GM21515 (cell line): ENCODE results near the gene ERG.

Experiments
- ATAC-seq: cut with Tn5 transposase; IDR thresholded peaks from one replicate; pipeline ENCODE4 v1.9.1; 2021; ENCODE audit not compliant: unreplicated experiment

The ERG gene

GRCh38 chr21:38396325-38396724, 102.0 kb downstream of the ERG start:
- ATAC-seq = no peak

- no peak for ATAC-seq
Observed at GRCh38 chr21:38395581-38395980, 102.7 kb downstream of the ERG start.

DNA sequence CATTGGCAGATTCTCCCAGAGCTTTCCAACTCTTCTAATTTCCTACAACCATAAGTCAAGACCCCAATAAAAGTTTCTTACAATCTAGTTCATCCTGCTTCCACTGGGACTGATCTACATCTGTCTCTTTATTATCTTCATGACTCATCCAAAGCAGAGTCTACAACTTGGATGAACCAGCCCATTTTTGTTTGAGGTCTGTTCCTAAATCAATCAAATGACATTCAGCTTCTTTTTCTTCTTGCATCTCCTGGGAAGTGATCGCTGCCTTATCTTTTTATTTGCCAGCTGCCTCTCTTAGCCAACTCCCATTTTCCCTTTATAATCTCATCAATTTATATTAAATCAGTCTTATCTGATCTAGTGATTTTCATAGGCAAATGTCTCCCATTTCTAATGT, 105.6 kb downstream of the ERG start:
- no peak for ATAC-seq

DNA sequence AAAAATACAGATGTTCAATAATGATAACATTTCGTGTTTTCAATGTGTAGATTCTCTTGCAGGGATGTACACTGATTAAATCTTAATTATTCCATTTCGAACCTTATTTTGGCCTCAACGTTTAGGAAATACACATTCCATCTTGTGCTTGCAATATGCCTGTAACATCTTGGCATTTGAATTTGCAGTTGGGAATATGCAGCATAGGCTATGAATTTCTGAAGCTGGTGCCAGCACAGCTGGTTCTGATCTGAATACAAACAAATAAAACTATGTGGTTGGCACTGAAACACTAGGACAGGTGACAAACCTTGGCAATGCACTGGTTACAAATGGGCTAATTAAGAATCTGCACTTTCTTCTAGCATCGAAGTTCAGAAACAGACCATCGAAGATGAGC, 108.4 kb downstream of the ERG start:
- no peak for ATAC-seq

GRCh38 chr21:38389354-38389676, 109.0 kb downstream of the ERG start:
- no peak for ATAC-seq

- ATAC-seq = no peak
Observed at GRCh38 chr21:38388647-38389353, 109.5 kb downstream of the ERG start.

- ATAC-seq = no peak
Observed at GRCh38 chr21:38388203-38388602, 110.1 kb downstream of the ERG start.

GRCh38 chr21:38386967-38387366, 111.3 kb downstream of the ERG start:
- no peak for ATAC-seq

GRCh38 chr21:38385427-38386175, 112.7 kb downstream of the ERG start:
- ATAC-seq = no peak

GRCh38 chr21:38384675-38385426, 113.4 kb downstream of the ERG start:
- ATAC-seq = no peak

DNA sequence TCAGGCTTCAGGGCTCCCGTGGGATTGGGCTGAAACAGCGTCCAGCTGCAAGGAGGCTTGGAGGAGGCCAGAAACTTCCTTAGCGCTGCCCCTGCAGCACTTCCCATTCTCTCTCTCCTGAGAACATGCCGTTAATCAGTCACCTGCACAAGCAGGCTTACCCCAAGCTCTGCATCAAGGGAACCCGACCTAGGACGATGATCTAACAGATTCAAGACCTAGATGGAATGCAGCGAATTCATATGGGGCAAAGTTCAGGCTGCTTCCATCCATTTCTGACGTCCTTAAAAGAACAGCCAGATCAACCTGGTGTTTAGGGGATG, 114.1 kb downstream of the ERG start:
- ATAC-seq = no peak

DNA sequence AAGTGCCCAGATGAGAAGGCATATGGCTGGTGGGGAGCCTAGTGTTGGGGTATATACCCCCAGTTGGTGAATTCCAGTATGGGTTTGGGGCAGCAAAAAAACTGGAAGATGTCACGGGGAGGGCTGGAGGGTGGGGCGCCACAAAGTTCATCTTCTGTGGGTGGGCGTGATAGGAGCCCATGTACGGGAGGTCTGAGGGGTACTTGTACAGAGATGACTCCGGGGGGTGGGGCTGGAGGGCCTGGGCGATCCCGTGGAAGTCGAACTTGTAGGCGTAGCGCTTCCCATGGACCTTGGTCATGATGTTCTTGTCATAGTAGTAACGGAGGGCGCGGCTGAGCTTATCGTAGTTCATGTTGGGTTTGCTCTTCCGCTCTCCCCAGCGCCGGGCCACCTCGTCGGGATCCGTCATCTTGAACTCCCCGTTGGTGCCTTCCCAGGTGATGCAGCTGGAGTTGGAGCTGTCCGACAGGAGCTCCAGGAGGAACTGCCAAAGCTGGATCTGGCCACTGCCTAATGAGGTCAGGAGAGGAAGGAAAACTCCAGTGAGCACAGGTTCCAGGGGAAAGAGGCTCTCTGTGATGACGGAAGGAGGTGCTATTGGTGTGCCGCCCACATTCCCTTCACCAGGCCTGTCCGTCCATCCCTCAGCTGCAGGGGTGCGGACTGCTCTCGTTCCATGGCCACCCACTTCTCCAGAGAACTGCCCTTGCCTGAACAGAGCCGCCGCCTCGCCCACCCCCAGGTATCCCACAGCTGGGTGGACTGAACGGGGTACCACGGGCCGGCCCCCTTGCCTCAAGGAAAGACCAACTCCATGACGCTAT, 114.7 kb downstream of the ERG start:
- no peak for ATAC-seq

DNA sequence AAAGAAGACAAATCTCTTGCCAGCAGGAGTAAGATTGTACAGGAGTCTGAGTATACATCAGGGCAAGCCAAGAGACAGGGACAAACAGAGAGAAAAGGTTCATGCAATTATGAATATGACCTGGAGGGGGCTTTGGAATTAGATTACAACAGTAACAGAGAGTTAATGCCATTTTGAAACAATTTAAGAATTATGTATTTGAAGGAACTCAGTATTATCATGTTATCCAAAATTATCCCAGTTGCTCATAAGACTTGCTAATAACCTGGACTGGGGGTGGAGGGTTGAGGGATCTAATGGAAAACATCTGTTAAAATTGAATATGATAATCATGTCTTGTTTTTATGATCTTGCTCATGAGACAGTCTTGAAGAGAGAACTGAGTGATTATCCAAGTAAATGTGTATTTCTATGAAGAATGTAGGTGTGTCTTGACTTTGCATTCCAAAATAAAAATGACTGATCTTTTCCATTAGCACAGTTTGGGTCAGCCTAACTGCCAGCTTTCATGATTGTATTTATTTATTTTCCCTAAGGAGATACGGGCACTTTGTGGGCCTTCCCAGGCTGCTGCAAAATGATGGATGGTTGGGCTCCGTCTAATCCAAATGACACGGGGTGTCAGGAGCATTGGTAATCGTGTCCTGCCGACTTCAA, 117.7 kb downstream of the ERG start:
- ATAC-seq = no peak

GRCh38 chr21:38379147-38379546, 119.1 kb downstream of the ERG start:
- ATAC-seq = no peak

GRCh38 chr21:38377165-38378088, 120.8 kb downstream of the ERG start:
- ATAC-seq = no peak

DNA sequence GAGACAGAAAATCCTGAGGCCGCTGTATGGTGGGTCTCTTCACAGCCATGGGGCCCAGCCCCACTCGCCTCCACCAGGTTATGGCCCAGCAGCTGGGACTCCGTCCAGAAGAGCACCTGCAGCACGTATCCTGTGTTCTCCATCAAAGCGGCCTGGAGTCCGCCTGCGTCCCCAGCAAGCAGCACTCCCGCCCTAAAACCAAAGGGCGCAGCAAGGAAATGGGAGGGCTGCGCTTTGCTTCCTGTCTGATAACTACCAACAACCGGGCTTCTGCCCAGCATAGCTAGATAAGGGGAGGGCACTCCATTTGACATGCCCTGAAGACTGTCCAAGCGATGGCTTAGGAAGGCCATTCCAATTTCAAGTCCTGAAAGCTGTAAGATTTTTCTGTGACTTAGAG, 121.6 kb downstream of the ERG start:
- ATAC-seq = no peak

GRCh38 chr21:38376235-38376634, 122.0 kb downstream of the ERG start:
- ATAC-seq = no peak

DNA sequence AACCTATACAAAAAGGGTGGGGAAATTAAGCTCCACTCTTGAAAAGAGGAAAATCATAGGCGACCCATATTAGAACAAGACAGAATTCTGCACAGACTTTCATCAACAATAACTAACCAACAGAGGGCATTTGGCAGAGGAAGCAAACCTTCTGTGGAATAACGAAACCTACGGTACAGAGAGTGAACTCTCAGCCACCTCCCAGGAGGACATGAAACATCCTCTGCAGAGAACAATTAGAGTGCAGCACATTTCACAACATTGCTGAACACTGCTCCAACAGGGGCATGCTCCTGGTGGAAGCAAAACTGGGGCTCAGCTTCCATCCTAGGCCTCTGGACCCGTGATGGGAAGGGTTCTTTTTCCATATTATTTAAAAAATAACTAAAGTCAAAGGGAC, 130.6 kb downstream of the ERG start:
- no peak for ATAC-seq

- no peak for ATAC-seq
Observed at GRCh38 chr21:38365521-38365920, 132.8 kb downstream of the ERG start.

GRCh38 chr21:38363693-38364092, 134.6 kb downstream of the ERG start:
- no peak for ATAC-seq
